ENCODE data around the gene ERBIN.

DNA sequence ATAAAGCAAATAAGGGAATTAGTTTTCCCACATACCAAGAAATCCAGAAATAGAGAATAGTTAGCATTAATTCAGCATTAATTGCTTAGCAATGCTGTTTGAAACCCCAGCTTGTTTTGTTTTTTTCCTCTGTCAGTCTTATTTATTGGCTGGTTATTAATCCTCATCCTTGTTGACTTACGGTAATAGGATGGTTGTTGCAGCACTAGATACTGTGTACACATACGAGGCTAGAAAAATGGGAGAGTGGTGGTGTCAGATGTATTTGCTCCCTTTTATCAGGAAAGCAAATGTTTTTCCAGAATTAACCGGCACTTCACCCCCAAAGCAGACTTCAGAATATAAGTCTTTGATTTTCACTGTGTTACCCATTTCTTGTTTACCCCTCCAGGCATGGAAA, 60.4 kb downstream of the ERBIN start:
- TF ChIP-seq, protein P1, sequence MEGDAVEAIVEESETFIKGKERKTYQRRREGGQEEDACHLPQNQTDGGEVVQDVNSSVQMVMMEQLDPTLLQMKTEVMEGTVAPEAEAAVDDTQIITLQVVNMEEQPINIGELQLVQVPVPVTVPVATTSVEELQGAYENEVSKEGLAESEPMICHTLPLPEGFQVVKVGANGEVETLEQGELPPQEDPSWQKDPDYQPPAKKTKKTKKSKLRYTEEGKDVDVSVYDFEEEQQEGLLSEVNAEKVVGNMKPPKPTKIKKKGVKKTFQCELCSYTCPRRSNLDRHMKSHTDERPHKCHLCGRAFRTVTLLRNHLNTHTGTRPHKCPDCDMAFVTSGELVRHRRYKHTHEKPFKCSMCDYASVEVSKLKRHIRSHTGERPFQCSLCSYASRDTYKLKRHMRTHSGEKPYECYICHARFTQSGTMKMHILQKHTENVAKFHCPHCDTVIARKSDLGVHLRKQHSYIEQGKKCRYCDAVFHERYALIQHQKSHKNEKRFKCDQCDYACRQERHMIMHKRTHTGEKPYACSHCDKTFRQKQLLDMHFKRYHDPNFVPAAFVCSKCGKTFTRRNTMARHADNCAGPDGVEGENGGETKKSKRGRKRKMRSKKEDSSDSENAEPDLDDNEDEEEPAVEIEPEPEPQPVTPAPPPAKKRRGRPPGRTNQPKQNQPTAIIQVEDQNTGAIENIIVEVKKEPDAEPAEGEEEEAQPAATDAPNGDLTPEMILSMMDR (IDR thresholded peaks at IDR 0.05) = no peak
- no peak for TF ChIP-seq POLR2A (IDR thresholded peaks at IDR 0.05)
